Activated naive CD4-positive, alpha-beta T cell treated with anti-CD3 and anti-CD28 coated beads, Interleukin-2, amount 50 U/mL, for 72 hours (primary cell): Measurements from ENCODE around the gene LAMTOR2. TPM values are rescaled to one million over a fixed set of nuclear protein-coding genes. Genes with fewer than 3 reads are reported as not detected.

Experiments
- ATAC-seq, 2 donors: fragments of 150-1000 bp; cut with Tn5 transposase; 2 replicates each; pipeline ENCODE4 v1.10.0; 2021; ENCODE audit warnings: mild to moderate bottlenecking in 2 of 2, moderate library complexity in 2 of 2
- DNase-seq, 2 donors: peaks; one replicate each; pipeline ENCODE4 v3.0.0; 2021 to 2022; ENCODE audit warnings: low spot score in 2 of 2
- H3K27ac Mint-ChIP-seq, 2 donors: one replicate each; pipeline ENCODE4 v1.8.0; 2022; ENCODE audit warnings: mild to moderate bottlenecking in 2 of 2, mixed read lengths in 2 of 2
- H3K36me3 Mint-ChIP-seq, 2 donors: one replicate each; pipeline ENCODE4 v1.8.0; 2022; ENCODE audit warnings: mixed read lengths in 2 of 2
- H3K9me3 Mint-ChIP-seq, 2 donors: one replicate each; pipeline ENCODE4 v1.8.0; 2022; ENCODE audit warnings: mixed read lengths in 2 of 2
- total RNA-seq, 2 donors: library from RNA; stranded (reverse); gene quantifications; one replicate each; pipeline ENCODE4 v1.2.3, GENCODE V29; 2022

Gene LAMTOR2
- total RNA-seq, 2 donors from 2014 or later, result 36.0 to 51.7 TPM

GRCh38 chr1:156081180-156081916 lies 26.8 kb downstream of the LAMTOR2 start:
- ATAC-seq (no peak), DNase-seq (no peak)
- H3K36me3 Mint-ChIP-seq, result no peaks in the 10 kb centered on the region
- no peaks in the 10 kb centered on the region for H3K9me3 Mint-ChIP-seq
- peak overlapping the region in 1 of 2 donors; percentile 50 for H3K27ac Mint-ChIP-seq

GRCh38 chr1:156081917-156082308 lies 27.3 kb downstream of the LAMTOR2 start:
- Mint-ChIP-seq H3K27ac (no peak overlapping the region), H3K9me3 (no peaks in the 10 kb centered on the region), H3K36me3 (no peaks in the 10 kb centered on the region)
- DNase-seq (no peak), ATAC-seq (no peak)

- no peaks in the 10 kb centered on the region for H3K9me3 Mint-ChIP-seq
- peak; percentile 76 to 92 for ATAC-seq
- H3K36me3 Mint-ChIP-seq, result no peaks in the 10 kb centered on the region
- H3K27ac Mint-ChIP-seq, result no peak within 1 kb of the TSS
- peak in 1 of 2 donors; percentile 69 for DNase-seq
These were observed 27.9 kb downstream of the LAMTOR2 start, which contains the start of gene MEX3A for GRCh38 chr1:156082309-156083091. Gene MEX3A (minus strand): TSS chr1:156082465. CDS start chr1:156081998, 467 bp downstream.

GRCh38 chr1:156083800-156084790 lies 29.5 kb downstream of the LAMTOR2 start:
- DNase-seq, result no peak
- Mint-ChIP-seq H3K9me3 (no peaks in the 10 kb centered on the region), H3K27ac (no peak overlapping the region), H3K36me3 (no peaks in the 10 kb centered on the region)
- no peak for ATAC-seq

- H3K9me3 Mint-ChIP-seq, result no peaks in the 10 kb centered on the region
- ATAC-seq, result no peak
- no peak for DNase-seq
- H3K36me3 Mint-ChIP-seq, result no peaks in the 10 kb centered on the region
- H3K27ac Mint-ChIP-seq, result no peak overlapping the region
These were observed 31.7 kb downstream of the LAMTOR2 start for GRCh38 chr1:156086256-156086662.

- ATAC-seq (no peak), DNase-seq (no peak)
- H3K9me3 Mint-ChIP-seq, result no peaks in the 10 kb centered on the region
- H3K36me3 Mint-ChIP-seq, result no peaks in the 10 kb centered on the region
- no peak overlapping the region for H3K27ac Mint-ChIP-seq
These were observed 35.1 kb downstream of the LAMTOR2 start for GRCh38 chr1:156089704-156090103.

DNA sequence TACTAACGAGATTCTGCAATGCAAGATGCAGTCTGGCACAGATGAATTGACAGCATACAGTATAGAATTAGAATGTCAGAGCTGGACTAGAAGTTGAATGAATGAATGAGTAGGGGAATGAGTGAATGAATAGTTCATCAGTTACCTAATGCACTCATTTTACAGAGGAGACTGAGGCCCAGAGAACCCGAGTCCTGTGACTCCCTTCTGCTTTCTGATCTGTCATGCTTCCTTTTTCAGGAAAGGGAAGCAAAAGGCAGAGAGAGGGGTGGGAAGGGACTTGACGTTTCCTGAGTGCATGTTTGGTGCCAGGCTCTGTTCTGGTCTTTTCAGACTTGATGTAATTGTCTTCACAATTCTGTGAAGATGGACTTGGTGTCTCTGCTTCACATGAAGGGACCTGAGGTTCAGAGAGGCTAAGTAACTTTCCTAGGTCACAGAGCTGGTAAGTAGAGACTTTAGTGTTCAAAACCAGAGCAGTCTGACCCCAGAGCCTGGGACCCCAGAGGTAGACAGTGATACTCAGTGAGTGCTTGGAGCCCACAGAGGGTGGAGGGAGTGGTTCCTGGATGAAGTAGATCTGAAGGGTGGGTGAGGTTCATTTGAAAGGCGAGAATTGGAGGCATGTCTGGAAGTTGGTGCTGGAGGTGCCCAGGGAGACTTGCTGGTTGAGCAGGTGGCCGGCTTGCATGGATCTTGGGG lies 35.7 kb downstream of the LAMTOR2 start:
- no peak overlapping the region for H3K27ac Mint-ChIP-seq
- DNase-seq (no peak), ATAC-seq (peak in 1 of 2 donors; percentile 53)
- H3K9me3 Mint-ChIP-seq, result no peaks in the 10 kb centered on the region
- no peaks in the 10 kb centered on the region for H3K36me3 Mint-ChIP-seq

- no peaks in the 10 kb centered on the region for H3K9me3 Mint-ChIP-seq
- DNase-seq, result peak; percentile 83 to 91
- H3K36me3 Mint-ChIP-seq, result no peaks in the 10 kb centered on the region
- no peak overlapping the region for H3K27ac Mint-ChIP-seq
- peak; percentile 96 to 97 for ATAC-seq
These were observed 36.2 kb downstream of the LAMTOR2 start for GRCh38 chr1:156090840-156091188.

DNA sequence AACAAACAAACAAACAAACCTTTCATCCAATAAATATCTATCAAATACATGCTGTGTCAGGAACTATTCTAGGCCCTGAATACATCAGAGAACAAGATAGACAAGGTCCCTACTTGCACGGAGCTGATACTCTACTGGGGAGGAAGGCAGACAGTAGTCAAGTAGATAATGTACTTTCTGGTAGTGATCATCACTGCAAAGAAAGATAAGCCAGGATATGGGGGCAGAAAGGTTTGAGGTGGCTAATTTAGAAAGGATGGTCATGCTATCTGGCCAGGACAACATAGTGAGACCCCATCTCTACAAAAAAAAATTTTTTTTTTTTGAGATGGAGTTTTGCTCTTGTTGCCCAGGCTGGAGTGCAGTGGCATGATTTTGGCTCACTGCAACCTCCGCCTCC lies 37.0 kb downstream of the LAMTOR2 start:
- H3K9me3 Mint-ChIP-seq, result no peaks in the 10 kb centered on the region
- DNase-seq, result no peak
- H3K36me3 Mint-ChIP-seq, result no peaks in the 10 kb centered on the region
- H3K27ac Mint-ChIP-seq, result no peak overlapping the region
- no peak for ATAC-seq

DNA sequence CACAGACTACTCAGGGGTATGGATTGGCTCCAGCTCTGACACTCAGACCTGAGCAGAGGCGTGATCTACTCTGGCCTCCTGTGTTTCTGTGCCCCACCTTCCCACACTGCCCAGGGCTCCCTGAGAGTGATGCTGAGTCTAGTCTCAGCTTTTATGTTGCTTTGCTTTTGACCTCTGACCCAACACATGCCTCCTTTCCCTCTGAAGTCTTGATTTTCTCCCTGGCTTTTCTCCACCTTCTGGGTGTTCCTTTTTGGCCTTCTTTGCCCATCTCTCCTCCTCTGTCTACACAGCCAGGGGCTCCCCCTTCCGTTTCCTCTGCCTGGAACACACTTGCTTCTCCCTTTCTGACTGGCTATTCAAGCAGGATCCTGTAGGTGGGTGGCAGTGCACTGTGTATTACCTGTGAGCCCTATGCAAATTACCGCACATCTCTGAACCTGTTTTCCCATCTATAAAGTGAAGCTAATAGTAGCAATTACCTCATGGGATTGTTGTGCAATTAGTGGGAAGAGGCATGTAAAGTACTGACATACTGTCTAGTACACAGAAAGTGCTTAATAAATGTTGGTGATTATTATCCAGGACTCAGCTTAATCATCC lies 41.4 kb downstream of the LAMTOR2 start:
- Mint-ChIP-seq H3K27ac (peak overlapping the region; percentile 94 to 99), H3K9me3 (no peaks in the 10 kb centered on the region), H3K36me3 (peaks cover 0 to 7% of the 10 kb centered on the region in 2 donors)
- ATAC-seq (peak in 1 of 2 donors; percentile 6), DNase-seq (no peak)

DNA sequence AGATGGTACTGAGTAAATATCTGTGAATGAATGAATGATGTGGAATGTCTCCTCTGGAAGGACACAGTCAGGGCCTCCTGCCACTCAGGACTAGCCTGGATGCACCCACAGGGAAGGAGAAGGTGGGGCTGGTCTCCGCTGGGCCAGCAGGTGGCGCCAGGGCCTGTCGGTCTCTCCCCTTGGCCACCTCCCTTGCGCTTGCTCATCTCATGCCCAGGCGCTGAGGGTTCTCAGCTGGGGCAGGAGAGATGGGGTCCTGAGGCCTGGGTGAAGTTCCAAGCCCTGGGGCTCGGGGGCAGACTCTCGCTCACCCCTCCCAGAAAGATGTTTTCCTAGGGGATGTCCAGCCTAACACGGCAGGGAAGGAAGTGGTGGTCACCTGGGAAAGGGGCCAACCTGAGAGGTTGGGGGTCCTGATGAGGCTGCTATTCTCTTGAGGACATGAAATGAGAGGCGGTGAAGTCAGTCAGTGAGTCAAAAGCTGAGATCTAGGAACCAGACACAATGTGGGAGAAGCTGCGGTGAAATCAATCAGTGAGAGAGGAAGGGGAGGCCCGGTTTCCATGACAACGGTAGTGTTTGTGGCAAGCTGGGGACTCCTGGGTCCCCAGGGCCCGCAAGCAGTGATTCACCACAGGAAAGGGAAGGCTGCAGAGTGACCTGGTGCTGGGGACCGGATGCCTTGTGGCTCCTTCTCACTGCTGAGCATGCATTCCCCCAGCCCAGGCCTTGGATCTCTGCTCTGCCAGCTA lies 42.2 kb downstream of the LAMTOR2 start:
- DNase-seq (peak; percentile 91 to 97), ATAC-seq (peak; percentile 85 to 86)
- Mint-ChIP-seq H3K27ac (peak overlapping the region; percentile 94 to 99), H3K9me3 (no peaks in the 10 kb centered on the region), H3K36me3 (peaks cover 0 to 7% of the 10 kb centered on the region in 2 donors)

DNA sequence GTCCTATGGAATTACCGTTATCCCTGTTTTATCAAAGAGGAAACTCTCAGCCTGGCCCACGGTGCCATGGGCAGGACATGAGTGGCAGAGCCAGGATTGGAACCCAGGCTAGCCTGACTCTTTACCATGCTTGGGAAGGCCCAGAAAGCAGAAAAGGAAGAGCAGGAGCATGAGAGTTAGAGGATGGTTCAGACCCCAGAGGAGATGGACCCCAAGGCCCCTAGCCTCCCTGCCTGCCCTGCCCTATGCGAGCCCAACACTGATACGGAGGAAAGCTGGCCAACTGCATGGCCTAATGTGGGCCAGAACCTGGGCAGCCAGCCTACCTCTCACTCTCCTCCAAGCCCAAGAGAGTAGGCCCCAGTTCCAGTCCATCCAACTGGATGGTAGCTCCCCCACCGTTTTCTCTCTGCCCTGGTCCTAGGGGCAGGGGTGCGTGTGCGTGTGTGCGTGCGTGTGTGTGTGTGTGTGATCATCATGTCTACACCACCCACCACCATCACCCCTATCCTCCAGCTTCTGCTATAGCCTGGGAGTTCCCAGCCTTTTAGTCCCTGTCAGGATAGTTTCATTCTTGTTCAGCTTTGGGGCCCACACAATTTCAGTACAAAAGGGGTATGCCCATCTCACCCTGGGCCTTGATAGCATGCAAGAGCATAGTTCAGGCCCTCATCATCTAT lies 43.1 kb downstream of the LAMTOR2 start:
- Mint-ChIP-seq H3K9me3 (no peaks in the 10 kb centered on the region), H3K27ac (peak overlapping the region; percentile 94 to 99), H3K36me3 (peaks cover 0 to 7% of the 10 kb centered on the region in 2 donors)
- ATAC-seq (peak; percentile 39 to 53), DNase-seq (peak; percentile 60 to 72)

- peak overlapping the region; percentile 32 to 99 for H3K27ac Mint-ChIP-seq
- H3K9me3 Mint-ChIP-seq, result no peaks in the 10 kb centered on the region
- DNase-seq (no peak), ATAC-seq (no peak)
- H3K36me3 Mint-ChIP-seq, result peaks cover 0 to 7% of the 10 kb centered on the region in 2 donors
These were observed 44.2 kb downstream of the LAMTOR2 start for GRCh38 chr1:156098784-156099183.

DNA sequence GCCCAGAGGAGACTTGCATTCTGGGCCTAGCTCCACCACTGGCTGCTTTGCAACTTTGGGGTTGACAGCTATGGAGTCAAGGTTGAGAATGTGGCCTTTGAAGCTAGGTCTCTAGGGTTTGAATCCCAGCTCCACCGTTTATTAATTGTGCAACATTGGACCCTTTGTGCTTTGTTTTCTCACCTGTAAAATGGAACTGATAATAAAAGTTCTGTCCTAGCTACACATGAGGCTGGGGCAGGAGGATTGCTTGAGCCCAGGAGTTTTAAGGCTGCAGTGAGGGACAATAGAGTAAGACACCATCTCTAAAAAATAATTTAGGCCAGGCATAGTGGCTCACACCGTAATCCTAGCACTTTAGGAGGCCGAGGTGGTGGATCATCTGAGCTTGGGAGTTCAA lies 44.7 kb downstream of the LAMTOR2 start:
- H3K27ac Mint-ChIP-seq, result no peak overlapping the region

More for the DNA sequence above, 44.7 kb downstream of the LAMTOR2 start:
- Mint-ChIP-seq H3K36me3 (peaks cover 0 to 7% of the 10 kb centered on the region in 2 donors), H3K9me3 (no peaks in the 10 kb centered on the region)
- DNase-seq, result no peak
- ATAC-seq, result no peak
